HepG2 (cell line): ENCODE results near the gene VMA21. TPM values are rescaled to one million over a fixed set of nuclear protein-coding genes. Genes with fewer than 3 reads are reported as not detected.
A peak's percentile ranks its signal among the peaks of the same experiment; 100 is the strongest.

ENCODE experiments used
- ADNP ChIP-seq: sonication (generic); formaldehyde crosslinking; IDR thresholded peaks from 2 replicates; pipeline ENCODE4 v1.4.0; 2020; ENCODE audit warnings: missing genetic modification reagents
- CAMTA2 ChIP-seq: sonication (generic); formaldehyde crosslinking; IDR thresholded peaks from 2 replicates; pipeline ENCODE4 v1.4.0; 2020; ENCODE audit warnings: mild to moderate bottlenecking, missing genetic modification reagents, borderline replicate concordance
- DR1 ChIP-seq: sonication (generic); formaldehyde crosslinking; IDR thresholded peaks from 2 replicates; pipeline ENCODE4 v1.8.0; 2021; ENCODE audit warnings: mild to moderate bottlenecking, missing genetic modification reagents, inconsistent platforms
- GMEB2 ChIP-seq: IDR thresholded peaks from 2 replicates; pipeline ENCODE4 v1.6.1; 2016; ENCODE audit warnings: missing biosample characterization, missing genetic modification reagents, low read depth
- HOXA5 ChIP-seq: sonication (generic); formaldehyde crosslinking; IDR thresholded peaks from 2 replicates; pipeline ENCODE4 v1.4.0; 2020; ENCODE audit warnings: missing genetic modification reagents
- KDM1A ChIP-seq: IDR thresholded peaks from 2 replicates; pipeline ENCODE4 v1.6.1; 2016; ENCODE audit warnings: missing compliant biosample characterization
- NPAS2 ChIP-seq: sonication (generic); formaldehyde crosslinking; IDR thresholded peaks from 2 replicates; pipeline ENCODE4 v1.8.0; 2022; ENCODE audit warnings: mild to moderate bottlenecking, missing genetic modification reagents, borderline replicate concordance
- PPARG ChIP-seq: conservative IDR thresholded peaks from 2 replicates; pipeline ENCODE4 v1.6.1; 2016; ENCODE audit warnings: missing biosample characterization, missing genetic modification reagents
- REPIN1 ChIP-seq: sonication (generic); formaldehyde crosslinking; IDR thresholded peaks from 2 replicates; pipeline ENCODE4 v1.8.0; 2022; ENCODE audit warnings: missing genetic modification reagents, low read depth, mild to moderate bottlenecking, borderline replicate concordance
- SMAD3 ChIP-seq: sonication (generic); formaldehyde crosslinking; IDR thresholded peaks from 2 replicates; pipeline ENCODE4 v1.4.0; 2020; ENCODE audit warnings: missing genetic modification reagents
- SMARCC2 ChIP-seq: fragments of 450-650 bp; IDR thresholded peaks from 2 replicates; pipeline ENCODE4 v1.6.1; 2017; ENCODE audit warnings: antibody characterized with exemption, mild to moderate bottlenecking
- SRSF1 ChIP-seq: fragments of 200-400 bp; formaldehyde crosslinking; optimal IDR thresholded peaks from 2 replicates; pipeline ENCODE3; 2017; ENCODE audit warnings: mild to moderate bottlenecking, low read depth, low read length, moderate library complexity
- SSRP1 ChIP-seq: IDR thresholded peaks from 2 replicates; pipeline ENCODE4 v1.6.1; 2016; ENCODE audit warnings: control low read depth
- TFE3 ChIP-seq: IDR thresholded peaks from 2 replicates; pipeline ENCODE4 v1.6.1; 2016
- ZNF136 ChIP-seq: sonication (generic); formaldehyde crosslinking; IDR thresholded peaks from 2 replicates; pipeline ENCODE4 v1.8.1; 2022; ENCODE audit warnings: low read depth, mild to moderate bottlenecking, moderate library complexity, missing genetic modification reagents
- ZNF251 ChIP-seq: sonication (generic); formaldehyde crosslinking; IDR thresholded peaks from 2 replicates; pipeline ENCODE4 v1.9.0; 2021; ENCODE audit warnings: mild to moderate bottlenecking, missing genetic modification reagents
- ZNF253 ChIP-seq: sonication (generic); formaldehyde crosslinking; IDR thresholded peaks from 2 replicates; pipeline ENCODE4 v1.8.0; 2022; ENCODE audit warnings: mild to moderate bottlenecking, missing genetic modification reagents, borderline replicate concordance
- ZNF280D ChIP-seq: sonication (generic); formaldehyde crosslinking; IDR thresholded peaks from 2 replicates; pipeline ENCODE4 v1.5.1; 2020; ENCODE audit warnings: mild to moderate bottlenecking, missing genetic modification reagents
- ZNF75D ChIP-seq: sonication (generic); formaldehyde crosslinking; IDR thresholded peaks from 2 replicates; pipeline ENCODE4 v1.8.1; 2023; ENCODE audit warnings: missing genetic modification reagents, mild to moderate bottlenecking, borderline replicate concordance
- polyA plus RNA-seq, 8 experiments: library from polyadenylated mRNA; depleted of rRNA in 3 of 8; stranded (reverse) in 7 of 8; unstranded in 1 of 8; fragments of >200 nt; fragmentation: Illumina TruSeq in 4 of 8; extraction: Trizol in 4 of 8; gene quantifications; 2 replicates each; pipeline versions ENCODE4 v1.2.1 to v1.2.3, GENCODE V29; 2011 to 2016; ENCODE audit warnings: low read depth in 4 of 8, missing spikeins in 1 of 8, mixed read lengths in 1 of 8; ENCODE audit not compliant: insufficient read depth in 1 of 8
- total RNA-seq, 5 experiments: library from RNA; depleted of rRNA; stranded (reverse); fragments of >200 nt; fragmentation: Illumina TruSeq; extraction: Trizol; gene quantifications; 2 replicates each; pipeline ENCODE4 v1.2.3, GENCODE V29; 2016; ENCODE audit warnings: low read depth in 1 of 5
- TF ChIP-seq, protein P1 (sequence below): sonication (generic); formaldehyde crosslinking; IDR thresholded peaks from 2 replicates; pipeline ENCODE4 v1.4.0; 2020; ENCODE audit warnings: missing genetic modification reagents, mild to moderate bottlenecking, borderline replicate concordance

VMA21 gene
- total and polyA plus RNA-seq, 2 of the 13 experiments (the other 11 are each of a cell fraction or from before 2014, with no cell fraction given): 20.9 to 42.4 TPM

- TF ChIP-seq ZNF253 (CRISPR knock-in tag) (no peak), ZNF136 (no peak), DR1 (no peak), ZNF251 (CRISPR knock-in tag) (no peak), SMAD3 (CRISPR knock-in tag) (0 out of 2 replicates have a peak, but pooled peaks have one; percentile 33), SMARCC2 (no peak), ADNP (no peak), SSRP1 (CRISPR knock-in tag) (no peak), HOXA5 (CRISPR knock-in tag) (no peak), CAMTA2 (CRISPR knock-in tag) (no peak), PPARG (CRISPR knock-in tag) (no peak), SRSF1 (no peak), KDM1A (CRISPR knock-in tag) (no peak), ZNF280D (CRISPR knock-in tag) (no peak), REPIN1 (no peak; the same call in 1 of the 2 replicates), ZNF75D (CRISPR knock-in tag) (no peak), NPAS2 (CRISPR knock-in tag) (no peak), GMEB2 (CRISPR knock-in tag) (0 out of 2 replicates have a peak, but pooled peaks have one; percentile 25), TFE3 (peak; percentile 84)
- TF ChIP-seq, protein P1, sequence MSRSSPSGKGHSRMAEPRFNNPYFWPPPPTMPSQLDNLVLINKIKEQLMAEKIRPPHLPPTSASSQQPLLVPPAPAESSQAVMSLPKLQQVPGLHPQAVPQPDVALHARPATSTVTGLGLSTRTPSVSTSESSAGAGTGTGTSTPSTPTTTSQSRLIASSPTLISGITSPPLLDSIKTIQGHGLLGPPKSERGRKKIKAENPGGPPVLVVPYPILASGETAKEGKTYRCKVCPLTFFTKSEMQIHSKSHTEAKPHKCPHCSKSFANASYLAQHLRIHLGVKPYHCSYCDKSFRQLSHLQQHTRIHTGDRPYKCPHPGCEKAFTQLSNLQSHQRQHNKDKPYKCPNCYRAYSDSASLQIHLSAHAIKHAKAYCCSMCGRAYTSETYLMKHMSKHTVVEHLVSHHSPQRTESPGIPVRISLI (CRISPR knock-in tag): no peak
These were observed at the start of gene VMA21 (continued) for GRCh38 chrX:151396825-151397740.
